ENCODE data around the gene AHCTF1. TPM values are rescaled to one million over a fixed set of nuclear protein-coding genes. Genes with fewer than 3 reads are reported as not detected.
"Not testable (repeated sequence)": the region's sequence is repeated elsewhere in the genome, so short reads cannot be mapped to it uniquely, and the experiment has no call there.

Gene AHCTF1
- total RNA-seq, 4 donors from 2014 or later = 36.5 to 84.4 (median 45.3) TPM

- 93 to 100% methylated on average over 2 of the region's 2 CpGs for WGBS, 2 donors
- no peak for TF ChIP-seq POLR2A (IDR thresholded peaks at IDR 0.05)
- TF ChIP-seq, protein P1, sequence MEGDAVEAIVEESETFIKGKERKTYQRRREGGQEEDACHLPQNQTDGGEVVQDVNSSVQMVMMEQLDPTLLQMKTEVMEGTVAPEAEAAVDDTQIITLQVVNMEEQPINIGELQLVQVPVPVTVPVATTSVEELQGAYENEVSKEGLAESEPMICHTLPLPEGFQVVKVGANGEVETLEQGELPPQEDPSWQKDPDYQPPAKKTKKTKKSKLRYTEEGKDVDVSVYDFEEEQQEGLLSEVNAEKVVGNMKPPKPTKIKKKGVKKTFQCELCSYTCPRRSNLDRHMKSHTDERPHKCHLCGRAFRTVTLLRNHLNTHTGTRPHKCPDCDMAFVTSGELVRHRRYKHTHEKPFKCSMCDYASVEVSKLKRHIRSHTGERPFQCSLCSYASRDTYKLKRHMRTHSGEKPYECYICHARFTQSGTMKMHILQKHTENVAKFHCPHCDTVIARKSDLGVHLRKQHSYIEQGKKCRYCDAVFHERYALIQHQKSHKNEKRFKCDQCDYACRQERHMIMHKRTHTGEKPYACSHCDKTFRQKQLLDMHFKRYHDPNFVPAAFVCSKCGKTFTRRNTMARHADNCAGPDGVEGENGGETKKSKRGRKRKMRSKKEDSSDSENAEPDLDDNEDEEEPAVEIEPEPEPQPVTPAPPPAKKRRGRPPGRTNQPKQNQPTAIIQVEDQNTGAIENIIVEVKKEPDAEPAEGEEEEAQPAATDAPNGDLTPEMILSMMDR (IDR thresholded peaks at IDR 0.05) = no peak
- no peak for DNase-seq
- no peak overlapping the region for H3K4me3 ChIP-seq (replicated peaks in 1 of 3)
- H3K4me1 ChIP-seq = no peaks in the 10 kb centered on the region
- no peaks in the 10 kb centered on the region for H3K9me3 ChIP-seq
- peaks cover 19 to 35% of the 10 kb centered on the region in 2 donors for H3K36me3 ChIP-seq
- no peak overlapping the region for H3K27ac ChIP-seq
- intact Hi-C loops (cut with DNase I) = no loop called here
- H3K27me3 ChIP-seq = no peaks in the 10 kb centered on the region
Measured at GRCh38 chr1:246888522-246888921, 43.2 kb downstream of the AHCTF1 start.

DNA sequence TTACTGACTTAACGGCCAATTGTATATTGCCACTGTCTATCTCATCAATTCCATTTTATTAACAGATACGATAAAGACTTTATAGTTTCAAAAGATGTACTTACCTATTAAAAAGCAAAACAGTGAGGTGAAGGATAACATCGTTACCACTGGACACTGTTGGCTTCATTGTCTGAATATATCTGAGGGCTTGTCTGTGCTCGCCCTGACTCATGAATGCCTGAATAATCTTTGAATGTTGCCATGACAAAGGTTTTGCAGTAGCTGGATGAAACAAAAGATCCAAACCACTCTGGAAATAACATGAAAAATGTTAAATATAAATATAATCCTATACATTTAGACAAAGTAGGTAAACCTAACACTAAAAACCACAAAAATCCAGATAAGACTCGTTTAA lies 46.4 kb downstream of the AHCTF1 start:
- H3K9me3 ChIP-seq; H3K4me1 ChIP-seq; H3K4me3 ChIP-seq (replicated peaks in 1 of 3); H3K27ac ChIP-seq; H3K27me3 ChIP-seq; intact Hi-C loops (cut with DNase I); DNase-seq: not testable (repeated sequence)
- WGBS, 2 donors = 95 to 96% methylated on average over 5 of the region's 5 CpGs
- peaks cover 19 to 25% of the 10 kb centered on the region in 2 donors for H3K36me3 ChIP-seq

GRCh38 chr1:246878551-246878950 lies 53.2 kb downstream of the AHCTF1 start:
- H3K4me3 ChIP-seq (replicated peaks in 1 of 3) = no peak overlapping the region
- TF ChIP-seq, protein P1 (IDR thresholded peaks at IDR 0.05) = no peak
- no peak for TF ChIP-seq POLR2A (IDR thresholded peaks at IDR 0.05)
- intact Hi-C loops (cut with DNase I) = no loop called here
- peaks cover 5 to 9% of the 10 kb centered on the region in 2 donors for H3K36me3 ChIP-seq
- H3K9me3 ChIP-seq = no peaks in the 10 kb centered on the region
- no peak for DNase-seq
- no peak overlapping the region for H3K27ac ChIP-seq
- no peaks in the 10 kb centered on the region for H3K4me1 ChIP-seq
- WGBS, 2 donors = 95% methylated on average over 4 of the region's 4 CpGs
- H3K27me3 ChIP-seq = no peaks in the 10 kb centered on the region

DNA sequence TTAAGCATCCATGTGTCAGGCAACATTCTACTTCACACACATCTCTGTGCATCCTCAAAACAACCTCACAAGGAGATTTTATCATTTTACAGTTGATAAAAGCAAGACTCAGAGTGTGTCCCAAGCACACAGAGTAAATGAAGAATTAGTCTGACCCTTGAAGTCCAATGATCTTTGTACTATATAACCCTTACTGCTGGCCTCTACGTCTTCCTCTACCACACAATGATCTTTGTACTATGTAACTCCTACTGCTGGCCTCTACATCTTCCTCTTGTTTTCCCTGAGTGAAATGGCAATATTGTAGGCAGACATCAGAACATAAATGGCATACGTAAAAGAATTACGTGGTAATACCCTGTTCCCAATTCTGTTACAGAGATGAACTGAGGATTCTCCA lies 55.3 kb downstream of the AHCTF1 start:
- Histone ChIP-seq H3K4me3 (replicated peaks in 1 of 3) (no peak overlapping the region), H3K27me3 (no peaks in the 10 kb centered on the region), H3K36me3 (peaks cover 5 to 13% of the 10 kb centered on the region in 2 donors), H3K9me3 (no peaks in the 10 kb centered on the region), H3K4me1 (no peaks in the 10 kb centered on the region), H3K27ac (no peak overlapping the region)
- WGBS, 2 donors = 95 to 97% methylated on average over 3 of the region's 3 CpGs
- intact Hi-C loops (cut with DNase I) = no loop called here
- no peak for TF ChIP-seq POLR2A (IDR thresholded peaks at IDR 0.05)
- TF ChIP-seq, protein P1 (IDR thresholded peaks at IDR 0.05) = no peak
- no peak for DNase-seq

DNA sequence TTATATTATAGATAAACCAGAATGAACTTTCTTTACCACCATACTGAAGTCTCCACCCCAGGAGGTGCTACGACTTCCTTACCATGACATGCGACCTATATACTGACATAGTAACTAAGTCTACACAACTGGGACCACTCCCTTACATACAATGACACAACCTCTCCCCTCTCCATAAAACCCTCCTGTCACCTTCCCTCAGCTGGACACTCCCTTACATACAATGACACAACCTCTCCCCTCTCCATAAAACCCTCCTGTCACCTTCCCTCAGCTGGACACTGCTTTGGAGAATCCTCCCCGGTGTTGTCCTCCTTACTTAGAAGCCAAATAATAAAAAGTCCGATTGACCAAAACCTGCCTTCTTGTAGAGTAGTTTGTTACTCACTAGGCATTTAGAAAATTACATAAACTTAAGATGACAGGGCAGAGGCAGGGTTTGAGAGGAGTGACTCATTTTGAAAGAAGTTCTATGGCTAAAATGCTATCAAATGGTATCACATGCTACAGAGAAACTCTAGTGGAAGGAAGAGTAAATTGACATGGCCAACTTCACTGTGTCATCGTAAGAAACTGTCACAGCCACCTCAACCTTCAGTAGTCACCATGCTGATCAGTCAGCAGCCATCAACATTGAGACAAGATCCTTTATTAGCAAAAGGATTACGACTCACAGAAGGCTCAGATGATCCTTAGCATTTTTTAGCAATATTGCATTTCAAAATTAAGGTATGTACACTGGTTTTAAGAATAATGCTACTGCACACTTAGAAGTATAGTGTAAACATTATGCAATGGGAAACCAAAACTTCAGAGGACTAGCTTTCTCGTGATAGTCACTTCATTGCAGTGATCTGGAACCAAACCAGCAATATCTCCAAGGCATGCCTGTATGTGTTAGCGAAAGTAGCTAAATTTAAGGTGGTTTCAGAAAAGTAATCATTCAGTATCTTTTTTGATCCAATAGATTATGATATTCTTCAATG lies 56.4 kb downstream of the AHCTF1 start:
- H3K9me3 ChIP-seq = no peaks in the 10 kb centered on the region
- 96% methylated on average over 8 of the region's 8 CpGs for WGBS, 2 donors
- no peaks in the 10 kb centered on the region for H3K27me3 ChIP-seq
- intact Hi-C loops (cut with DNase I) = no loop called here
- H3K4me3 ChIP-seq (replicated peaks in 1 of 3) = no peak overlapping the region
- no peak overlapping the region for H3K27ac ChIP-seq
- no peak for DNase-seq
- TF ChIP-seq, protein P1 (IDR thresholded peaks at IDR 0.05) = no peak
- TF ChIP-seq POLR2A (IDR thresholded peaks at IDR 0.05) = no peak
- no peaks in the 10 kb centered on the region for H3K4me1 ChIP-seq
- H3K36me3 ChIP-seq = peaks cover 5 to 13% of the 10 kb centered on the region in 2 donors

Data from thyroid gland (tissue), 4 donors.